Liver (tissue), 3 donors: ENCODE results near the gene ADGRV1.

Experiments
- JUND ChIP-seq, 2 donors: IDR thresholded peaks; 2 replicates each; pipeline ENCODE4 v1.6.1; 2016; ENCODE audit warnings: antibody characterized with exemption in 2 of 2
- NR2F2 ChIP-seq: IDR thresholded peaks from 2 replicates; pipeline ENCODE4 v1.6.1; 2016; ENCODE audit warnings: antibody characterized with exemption
- RAD21 ChIP-seq, 2 donors: IDR thresholded peaks; 2 replicates each; pipeline ENCODE4 v1.6.1; 2016; ENCODE audit warnings: antibody characterized with exemption in 2 of 2, mild to moderate bottlenecking in 2 of 2
- SP1 ChIP-seq: IDR thresholded peaks from 2 replicates; pipeline ENCODE4 v1.6.1; 2018; ENCODE audit warnings: antibody characterized with exemption, mild to moderate bottlenecking
- YY1 ChIP-seq: IDR thresholded peaks from 2 replicates; pipeline ENCODE4 v1.6.1; 2016; ENCODE audit warnings: antibody characterized with exemption, mild to moderate bottlenecking
- TF ChIP-seq, protein P1 (sequence below): fragments of 150-350 bp; IDR thresholded peaks from 2 replicates; pipeline ENCODE4 v1.5.1; 2017; ENCODE audit warnings: improper control_type of control experiment, low read depth, low read length; ENCODE audit not compliant: missing input control
- TF ChIP-seq, protein P2 (sequence below): IDR thresholded peaks from 2 replicates; pipeline ENCODE4 v1.6.1; 2016; ENCODE audit warnings: antibody characterized with exemption
- TF ChIP-seq, protein P3 (sequence below): IDR thresholded peaks from 2 replicates; pipeline ENCODE4 v1.6.1; 2016; ENCODE audit warnings: antibody characterized with exemption, mild to moderate bottlenecking
- donor health status: healthy.
- donor health status: healthy.

DNA sequence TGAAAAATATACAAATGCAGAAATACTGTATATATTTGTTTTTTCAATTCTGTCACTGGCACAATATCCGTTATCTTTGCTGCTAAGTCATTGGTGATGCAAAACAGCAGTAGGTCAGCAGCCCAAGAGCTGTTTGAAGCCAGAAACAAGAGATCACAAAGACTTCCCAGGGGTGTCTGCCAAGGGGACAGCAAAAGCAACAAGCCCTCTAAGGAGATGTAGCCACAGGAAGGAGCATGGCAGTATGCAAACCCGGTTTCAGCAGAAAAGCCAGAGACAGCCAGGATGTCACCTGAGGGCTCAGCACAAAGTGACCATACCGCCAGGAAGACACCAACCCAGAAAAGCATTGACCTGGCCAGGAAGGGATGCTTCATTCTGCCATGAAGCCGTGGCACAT lies 583.0 kb downstream of the ADGRV1 start:
- TF ChIP-seq SP1 = no peak
- TF ChIP-seq, protein P1, sequence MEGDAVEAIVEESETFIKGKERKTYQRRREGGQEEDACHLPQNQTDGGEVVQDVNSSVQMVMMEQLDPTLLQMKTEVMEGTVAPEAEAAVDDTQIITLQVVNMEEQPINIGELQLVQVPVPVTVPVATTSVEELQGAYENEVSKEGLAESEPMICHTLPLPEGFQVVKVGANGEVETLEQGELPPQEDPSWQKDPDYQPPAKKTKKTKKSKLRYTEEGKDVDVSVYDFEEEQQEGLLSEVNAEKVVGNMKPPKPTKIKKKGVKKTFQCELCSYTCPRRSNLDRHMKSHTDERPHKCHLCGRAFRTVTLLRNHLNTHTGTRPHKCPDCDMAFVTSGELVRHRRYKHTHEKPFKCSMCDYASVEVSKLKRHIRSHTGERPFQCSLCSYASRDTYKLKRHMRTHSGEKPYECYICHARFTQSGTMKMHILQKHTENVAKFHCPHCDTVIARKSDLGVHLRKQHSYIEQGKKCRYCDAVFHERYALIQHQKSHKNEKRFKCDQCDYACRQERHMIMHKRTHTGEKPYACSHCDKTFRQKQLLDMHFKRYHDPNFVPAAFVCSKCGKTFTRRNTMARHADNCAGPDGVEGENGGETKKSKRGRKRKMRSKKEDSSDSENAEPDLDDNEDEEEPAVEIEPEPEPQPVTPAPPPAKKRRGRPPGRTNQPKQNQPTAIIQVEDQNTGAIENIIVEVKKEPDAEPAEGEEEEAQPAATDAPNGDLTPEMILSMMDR = no peak
- no peak for TF ChIP-seq RAD21 (IDR thresholded peaks at IDR 0.05)
- TF ChIP-seq, protein P2, sequence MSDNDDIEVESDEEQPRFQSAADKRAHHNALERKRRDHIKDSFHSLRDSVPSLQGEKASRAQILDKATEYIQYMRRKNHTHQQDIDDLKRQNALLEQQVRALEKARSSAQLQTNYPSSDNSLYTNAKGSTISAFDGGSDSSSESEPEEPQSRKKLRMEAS = no peak
- TF ChIP-seq JUND (IDR thresholded peaks at IDR 0.05) = no peak
- no peak for TF ChIP-seq NR2F2
- TF ChIP-seq YY1 = no peak
- TF ChIP-seq, protein P3, sequence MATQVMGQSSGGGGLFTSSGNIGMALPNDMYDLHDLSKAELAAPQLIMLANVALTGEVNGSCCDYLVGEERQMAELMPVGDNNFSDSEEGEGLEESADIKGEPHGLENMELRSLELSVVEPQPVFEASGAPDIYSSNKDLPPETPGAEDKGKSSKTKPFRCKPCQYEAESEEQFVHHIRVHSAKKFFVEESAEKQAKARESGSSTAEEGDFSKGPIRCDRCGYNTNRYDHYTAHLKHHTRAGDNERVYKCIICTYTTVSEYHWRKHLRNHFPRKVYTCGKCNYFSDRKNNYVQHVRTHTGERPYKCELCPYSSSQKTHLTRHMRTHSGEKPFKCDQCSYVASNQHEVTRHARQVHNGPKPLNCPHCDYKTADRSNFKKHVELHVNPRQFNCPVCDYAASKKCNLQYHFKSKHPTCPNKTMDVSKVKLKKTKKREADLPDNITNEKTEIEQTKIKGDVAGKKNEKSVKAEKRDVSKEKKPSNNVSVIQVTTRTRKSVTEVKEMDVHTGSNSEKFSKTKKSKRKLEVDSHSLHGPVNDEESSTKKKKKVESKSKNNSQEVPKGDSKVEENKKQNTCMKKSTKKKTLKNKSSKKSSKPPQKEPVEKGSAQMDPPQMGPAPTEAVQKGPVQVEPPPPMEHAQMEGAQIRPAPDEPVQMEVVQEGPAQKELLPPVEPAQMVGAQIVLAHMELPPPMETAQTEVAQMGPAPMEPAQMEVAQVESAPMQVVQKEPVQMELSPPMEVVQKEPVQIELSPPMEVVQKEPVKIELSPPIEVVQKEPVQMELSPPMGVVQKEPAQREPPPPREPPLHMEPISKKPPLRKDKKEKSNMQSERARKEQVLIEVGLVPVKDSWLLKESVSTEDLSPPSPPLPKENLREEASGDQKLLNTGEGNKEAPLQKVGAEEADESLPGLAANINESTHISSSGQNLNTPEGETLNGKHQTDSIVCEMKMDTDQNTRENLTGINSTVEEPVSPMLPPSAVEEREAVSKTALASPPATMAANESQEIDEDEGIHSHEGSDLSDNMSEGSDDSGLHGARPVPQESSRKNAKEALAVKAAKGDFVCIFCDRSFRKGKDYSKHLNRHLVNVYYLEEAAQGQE = no peak
